ENCODE results near the gene PSAP. TPM values are rescaled to one million over a fixed set of nuclear protein-coding genes. Genes with fewer than 3 reads are reported as not detected.

Gene PSAP
- total RNA-seq, 1 experiment from 2014 or later, result 683 TPM

GRCh38 chr10:71789871-71790270, 61.2 kb downstream of the PSAP start:
- DNase-seq, result no peak
- Histone ChIP-seq H3K4me2 (no peak overlapping the region), H3K4me1 (replicated peaks; ENCODE audit: insufficient read depth) (no peaks in the 10 kb centered on the region), H3K27me3 (ENCODE audit: insufficient read depth, low read depth) (peaks cover 31% of the 10 kb centered on the region), H3F3A (ENCODE audit: insufficient read depth, low read depth) (no peaks in the 10 kb centered on the region), H3K79me2 (ENCODE audit: low read depth) (no peaks in the 10 kb centered on the region), H3K4me3 (no peak overlapping the region), H2AFZ (no peak overlapping the region), H4K20me1 (ENCODE audit: insufficient read depth) (no peaks in the 10 kb centered on the region; the same call in 1 of the 2 replicates), H3K9me3 (ENCODE audit: insufficient read depth, low read depth) (no peaks in the 10 kb centered on the region), H3K9me2 (ENCODE audit: insufficient read depth) (no peaks in the 10 kb centered on the region), H3K36me3 (ENCODE audit: low read depth) (no peaks in the 10 kb centered on the region), H3K27ac (no peak overlapping the region)
- ChIA-PET POLR2A (ENCODE audit: unreplicated experiment) (no interaction called here), CTCF (no interaction called here)
- TF ChIP-seq EZH2 (IDR thresholded peaks at IDR 0.05; ENCODE audit: low read depth) (no peak), CTCF (conservative IDR thresholded peaks at IDR 0.05) (no peak)
- BruUV-seq (replicated peaks), result no TSS peak
- intact Hi-C loops (cut with micrococcal nuclease; ENCODE audit: unreplicated experiment), result no loop called here

GRCh38 chr10:71788954-71789353, 62.1 kb downstream of the PSAP start:
- no TSS peak for BruUV-seq (replicated peaks)
- Histone ChIP-seq H3F3A (ENCODE audit: insufficient read depth, low read depth) (no peaks in the 10 kb centered on the region), H4K20me1 (ENCODE audit: insufficient read depth) (no peaks in the 10 kb centered on the region; the same call in 1 of the 2 replicates), H2AFZ (no peak overlapping the region), H3K4me2 (no peak overlapping the region), H3K9me2 (ENCODE audit: insufficient read depth) (no peaks in the 10 kb centered on the region), H3K9me3 (ENCODE audit: insufficient read depth, low read depth) (no peaks in the 10 kb centered on the region), H3K4me1 (replicated peaks; ENCODE audit: insufficient read depth) (no peaks in the 10 kb centered on the region), H3K4me3 (no peak overlapping the region), H3K36me3 (ENCODE audit: low read depth) (no peaks in the 10 kb centered on the region), H3K27ac (no peak overlapping the region), H3K79me2 (ENCODE audit: low read depth) (no peaks in the 10 kb centered on the region), H3K27me3 (ENCODE audit: insufficient read depth, low read depth) (peaks cover 25% of the 10 kb centered on the region)
- CTCF ChIA-PET, result no interaction called here
- no peak for DNase-seq
- POLR2A ChIA-PET (ENCODE audit: unreplicated experiment), result no interaction called here
- intact Hi-C loops (cut with micrococcal nuclease; ENCODE audit: unreplicated experiment), result no loop called here
- TF ChIP-seq EZH2 (IDR thresholded peaks at IDR 0.05; ENCODE audit: low read depth) (no peak), CTCF (conservative IDR thresholded peaks at IDR 0.05) (no peak)

GRCh38 chr10:71784679-71785272, 66.3 kb downstream of the PSAP start:
- H3K27ac ChIP-seq, result no peak overlapping the region
- intact Hi-C loops (cut with micrococcal nuclease; ENCODE audit: unreplicated experiment), result no loop called here
- ChIA-PET POLR2A (ENCODE audit: unreplicated experiment) (no interaction called here), CTCF (no interaction called here)
- no peaks in the 10 kb centered on the region for H4K20me1 ChIP-seq (ENCODE audit: insufficient read depth)
- H3K9me3 ChIP-seq (ENCODE audit: insufficient read depth, low read depth), result no peaks in the 10 kb centered on the region
- H3K79me2 ChIP-seq (ENCODE audit: low read depth), result no peaks in the 10 kb centered on the region
- no peaks in the 10 kb centered on the region for H3F3A ChIP-seq (ENCODE audit: insufficient read depth, low read depth)
- no peak overlapping the region for H2AFZ ChIP-seq
- DNase-seq, result no peak
- no peak for TF ChIP-seq EZH2 (IDR thresholded peaks at IDR 0.05; ENCODE audit: low read depth)
- TF ChIP-seq CTCF (conservative IDR thresholded peaks at IDR 0.05), result no peak
- BruUV-seq (replicated peaks), result no TSS peak
- no peak overlapping the region for H3K4me2 ChIP-seq
- H3K36me3 ChIP-seq (ENCODE audit: low read depth), result no peaks in the 10 kb centered on the region
- H3K4me1 ChIP-seq (replicated peaks; ENCODE audit: insufficient read depth), result no peaks in the 10 kb centered on the region
- no peaks in the 10 kb centered on the region for H3K27me3 ChIP-seq (ENCODE audit: insufficient read depth, low read depth)
- H3K9me2 ChIP-seq (ENCODE audit: insufficient read depth), result no peaks in the 10 kb centered on the region
- no peak overlapping the region for H3K4me3 ChIP-seq
